Measurements from ENCODE around the gene GTPBP1. TPM values are rescaled to one million over a fixed set of nuclear protein-coding genes. Genes with fewer than 3 reads are reported as not detected.

GTPBP1 gene
- total RNA-seq, 1 donor from 2014 or later = 101 TPM

GRCh38 chr22:38762551-38762983 lies 56.8 kb downstream of the GTPBP1 start:
- intact Hi-C loops (cut with micrococcal nuclease) = no loop called here
- DNase-seq (ENCODE audit: low spot score) = no peak
- H3K27me3 Mint-ChIP-seq (ENCODE audit: low read depth) = no peaks in the 10 kb centered on the region
- no peak overlapping the region for H3K27ac Mint-ChIP-seq
- H3K9me3 Mint-ChIP-seq = no peaks in the 10 kb centered on the region
- peaks cover 16% of the 10 kb centered on the region for H3K4me1 Mint-ChIP-seq (ENCODE audit: low read depth)
- H3K4me3 Mint-ChIP-seq (ENCODE audit: low read depth) = no peak overlapping the region
- H3K36me3 Mint-ChIP-seq (ENCODE audit: low read depth) = no peaks in the 10 kb centered on the region

- H3K4me3 Mint-ChIP-seq (ENCODE audit: low read depth) = no peak overlapping the region
- intact Hi-C loops (cut with micrococcal nuclease) = loop anchor here (5.0 kb wide), 1 partner anchor 76 kb away; the partner anchor contains the start of gene NPTXR
- no peaks in the 10 kb centered on the region for H3K36me3 Mint-ChIP-seq (ENCODE audit: low read depth)
- H3K27ac Mint-ChIP-seq = no peak overlapping the region
- H3K4me1 Mint-ChIP-seq (ENCODE audit: low read depth) = no peaks in the 10 kb centered on the region
- H3K27me3 Mint-ChIP-seq (ENCODE audit: low read depth) = no peaks in the 10 kb centered on the region
- H3K9me3 Mint-ChIP-seq = no peaks in the 10 kb centered on the region
- peak; percentile 25 for DNase-seq (ENCODE audit: low spot score)
Measured at GRCh38 chr22:38766076-38766777, 60.5 kb downstream of the GTPBP1 start.

GRCh38 chr22:38767313-38767712 lies 61.6 kb downstream of the GTPBP1 start:
- Mint-ChIP-seq H3K9me3 (no peaks in the 10 kb centered on the region), H3K4me1 (ENCODE audit: low read depth) (no peaks in the 10 kb centered on the region), H3K27ac (no peak overlapping the region), H3K36me3 (ENCODE audit: low read depth) (no peaks in the 10 kb centered on the region), H3K4me3 (ENCODE audit: low read depth) (no peak overlapping the region), H3K27me3 (ENCODE audit: low read depth) (no peaks in the 10 kb centered on the region)
- intact Hi-C loops (cut with micrococcal nuclease) = loop anchor here (5.0 kb wide), 1 partner anchor 75 kb away; the partner anchor contains the start of gene NPTXR
- no peak for DNase-seq (ENCODE audit: low spot score)

- Mint-ChIP-seq H3K9me3 (no peaks in the 10 kb centered on the region), H3K4me1 (ENCODE audit: low read depth) (no peaks in the 10 kb centered on the region), H3K27ac (no peak overlapping the region), H3K36me3 (ENCODE audit: low read depth) (no peaks in the 10 kb centered on the region), H3K27me3 (ENCODE audit: low read depth) (no peaks in the 10 kb centered on the region), H3K4me3 (ENCODE audit: low read depth) (no peak overlapping the region)
- DNase-seq (ENCODE audit: low spot score) = no peak
- intact Hi-C loops (cut with micrococcal nuclease) = loop anchor here (5.0 kb wide), 1 partner anchor 74 kb away; the partner anchor contains the start of gene NPTXR
Measured at GRCh38 chr22:38768036-38768435, 62.3 kb downstream of the GTPBP1 start.

- intact Hi-C loops (cut with micrococcal nuclease) = no loop called here
- Mint-ChIP-seq H3K9me3 (no peaks in the 10 kb centered on the region), H3K27me3 (ENCODE audit: low read depth) (no peaks in the 10 kb centered on the region), H3K36me3 (ENCODE audit: low read depth) (no peaks in the 10 kb centered on the region), H3K4me3 (ENCODE audit: low read depth) (no peak overlapping the region), H3K27ac (no peak overlapping the region), H3K4me1 (ENCODE audit: low read depth) (no peaks in the 10 kb centered on the region)
- no peak for DNase-seq (ENCODE audit: low spot score)
Measured at GRCh38 chr22:38770257-38770949, 64.7 kb downstream of the GTPBP1 start.

GRCh38 chr22:38772623-38772873 lies 66.8 kb downstream of the GTPBP1 start:
- intact Hi-C loops (cut with micrococcal nuclease) = no loop called here
- no peaks in the 10 kb centered on the region for H3K36me3 Mint-ChIP-seq (ENCODE audit: low read depth)
- no peak for DNase-seq (ENCODE audit: low spot score)
- no peak overlapping the region for H3K27ac Mint-ChIP-seq
- no peaks in the 10 kb centered on the region for H3K27me3 Mint-ChIP-seq (ENCODE audit: low read depth)
- no peaks in the 10 kb centered on the region for H3K9me3 Mint-ChIP-seq
- no peaks in the 10 kb centered on the region for H3K4me1 Mint-ChIP-seq (ENCODE audit: low read depth)
- no peak overlapping the region for H3K4me3 Mint-ChIP-seq (ENCODE audit: low read depth)

- no peak for DNase-seq (ENCODE audit: low spot score)
- no peak overlapping the region for H3K4me3 Mint-ChIP-seq (ENCODE audit: low read depth)
- no peaks in the 10 kb centered on the region for H3K9me3 Mint-ChIP-seq
- no peaks in the 10 kb centered on the region for H3K27me3 Mint-ChIP-seq (ENCODE audit: low read depth)
- no peak overlapping the region for H3K27ac Mint-ChIP-seq
- intact Hi-C loops (cut with micrococcal nuclease) = no loop called here
- H3K4me1 Mint-ChIP-seq (ENCODE audit: low read depth) = no peaks in the 10 kb centered on the region
- no peaks in the 10 kb centered on the region for H3K36me3 Mint-ChIP-seq (ENCODE audit: low read depth)
Measured at GRCh38 chr22:38773363-38773946, 67.7 kb downstream of the GTPBP1 start.

GRCh38 chr22:38774496-38775166 lies 68.9 kb downstream of the GTPBP1 start:
- Mint-ChIP-seq H3K9me3 (no peaks in the 10 kb centered on the region), H3K27ac (no peak overlapping the region), H3K4me1 (ENCODE audit: low read depth) (no peaks in the 10 kb centered on the region), H3K36me3 (ENCODE audit: low read depth) (no peaks in the 10 kb centered on the region), H3K27me3 (ENCODE audit: low read depth) (no peaks in the 10 kb centered on the region), H3K4me3 (ENCODE audit: low read depth) (no peak overlapping the region)
- intact Hi-C loops (cut with micrococcal nuclease) = no loop called here
- no peak for DNase-seq (ENCODE audit: low spot score)

GRCh38 chr22:38775656-38776055 lies 69.9 kb downstream of the GTPBP1 start:
- intact Hi-C loops (cut with micrococcal nuclease) = no loop called here
- no peaks in the 10 kb centered on the region for H3K27me3 Mint-ChIP-seq (ENCODE audit: low read depth)
- no peaks in the 10 kb centered on the region for H3K4me1 Mint-ChIP-seq (ENCODE audit: low read depth)
- H3K4me3 Mint-ChIP-seq (ENCODE audit: low read depth) = no peak overlapping the region
- no peak overlapping the region for H3K27ac Mint-ChIP-seq
- H3K36me3 Mint-ChIP-seq (ENCODE audit: low read depth) = no peaks in the 10 kb centered on the region
- H3K9me3 Mint-ChIP-seq = no peaks in the 10 kb centered on the region
- DNase-seq (ENCODE audit: low spot score) = no peak

GRCh38 chr22:38776086-38776485 lies 70.3 kb downstream of the GTPBP1 start:
- Mint-ChIP-seq H3K4me1 (ENCODE audit: low read depth) (no peaks in the 10 kb centered on the region), H3K9me3 (no peaks in the 10 kb centered on the region), H3K36me3 (ENCODE audit: low read depth) (no peaks in the 10 kb centered on the region), H3K27me3 (ENCODE audit: low read depth) (no peaks in the 10 kb centered on the region), H3K27ac (no peak overlapping the region), H3K4me3 (ENCODE audit: low read depth) (no peak overlapping the region)
- DNase-seq (ENCODE audit: low spot score) = no peak
- intact Hi-C loops (cut with micrococcal nuclease) = no loop called here

GRCh38 chr22:38777087-38777671 lies 71.4 kb downstream of the GTPBP1 start:
- Mint-ChIP-seq H3K36me3 (ENCODE audit: low read depth) (no peaks in the 10 kb centered on the region), H3K27ac (no peak overlapping the region), H3K4me3 (ENCODE audit: low read depth) (no peak overlapping the region), H3K27me3 (ENCODE audit: low read depth) (no peaks in the 10 kb centered on the region), H3K9me3 (no peaks in the 10 kb centered on the region), H3K4me1 (ENCODE audit: low read depth) (no peaks in the 10 kb centered on the region)
- DNase-seq (ENCODE audit: low spot score) = no peak
- intact Hi-C loops (cut with micrococcal nuclease) = no loop called here

GRCh38 chr22:38781033-38781432 lies 75.3 kb downstream of the GTPBP1 start:
- intact Hi-C loops (cut with micrococcal nuclease) = no loop called here
- no peak for DNase-seq (ENCODE audit: low spot score)
- Mint-ChIP-seq H3K36me3 (ENCODE audit: low read depth) (no peaks in the 10 kb centered on the region), H3K27ac (no peak overlapping the region), H3K4me1 (ENCODE audit: low read depth) (no peaks in the 10 kb centered on the region), H3K27me3 (ENCODE audit: low read depth) (no peaks in the 10 kb centered on the region), H3K9me3 (no peaks in the 10 kb centered on the region), H3K4me3 (ENCODE audit: low read depth) (no peak overlapping the region)
